Measurements from ENCODE around the gene RTN4RL1. TPM values are rescaled to one million over a fixed set of nuclear protein-coding genes. Genes with fewer than 3 reads are reported as not detected.

Gene RTN4RL1
- total and polyA plus RNA-seq, 9 of the 15 experiments (the other 6 are each of a cell fraction or from before 2014, with no cell fraction given): 0.04 to 0.06 (median 0.04) TPM; not detected in 5

DNA sequence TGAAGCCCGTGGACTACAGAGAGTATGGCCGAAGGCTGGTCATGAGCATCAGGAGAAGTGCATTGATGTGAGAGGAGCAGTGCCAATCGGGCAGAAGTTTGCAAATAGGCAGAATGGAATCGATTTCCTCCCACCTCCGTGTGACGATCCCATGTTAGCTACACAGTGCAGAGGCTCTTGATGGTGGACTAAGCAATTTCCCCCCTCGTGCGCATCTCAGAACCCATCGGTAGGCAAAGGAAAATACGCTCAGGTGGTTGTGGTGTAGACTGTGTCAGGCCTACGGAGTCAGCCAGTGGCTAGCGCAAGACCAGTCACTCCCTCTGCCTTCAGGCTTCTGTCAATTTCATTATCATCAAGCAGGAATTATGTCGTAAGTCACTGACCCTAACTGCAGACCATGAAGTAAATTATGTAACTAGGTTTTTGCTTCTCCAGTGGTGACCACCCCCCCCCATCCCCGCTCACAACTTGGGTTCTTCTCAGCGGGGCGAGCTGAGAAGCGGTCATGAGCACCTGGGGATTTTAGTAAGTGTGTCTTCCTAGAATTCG is 128.0 kb downstream of the RTN4RL1 start:
- no peaks in the 10 kb centered on the region for H4K20me1 ChIP-seq (replicated peaks; ENCODE audit: control insufficient read depth, insufficient read depth, low read length)
- H3K9me3 ChIP-seq (replicated peaks; ENCODE audit: control insufficient read depth, insufficient read depth, low read depth, low read length): no peaks in the 10 kb centered on the region
- H3K9ac ChIP-seq (ENCODE audit: insufficient read depth in 1 of 2, low read depth in 2 of 2, low read length in 2 of 2): no peak overlapping the region
- DNase-seq (ENCODE audit: extremely low read depth in 1 of 4, low spot score in 3 of 4): no peak
- H3K4me2 ChIP-seq (ENCODE audit: insufficient read depth, low read length): no peak overlapping the region
- intact Hi-C loops (cut with micrococcal nuclease) (no loop called here), in situ Hi-C loops (cut with MboI) (no loop called here)
- peaks cover 55% of the 10 kb centered on the region; the same call in 2 of the 3 replicates for H3K36me3 ChIP-seq (ENCODE audit: control insufficient read depth, insufficient read depth, low read length)
- TF ChIP-seq ZNF253 (CRISPR knock-in tag; conservative IDR thresholded peaks at IDR 0.05) (no peak), POLR3G (IDR thresholded peaks at IDR 0.05; ENCODE audit: extremely low read depth, insufficient read length, insufficient replicate concordance) (no peak), BRF2 (IDR thresholded peaks at IDR 0.05; ENCODE audit: borderline replicate concordance, insufficient read depth, insufficient read length) (no peak), ZNF79 (CRISPR knock-in tag; IDR thresholded peaks at IDR 0.05; ENCODE audit: low read depth) (no peak), PML (IDR thresholded peaks at IDR 0.05; ENCODE audit: low read length) (no peak), FOXK2 (conservative IDR thresholded peaks at IDR 0.05 in 1 of 2, IDR thresholded peaks at IDR 0.05 in 1 of 2; ENCODE audit: low read depth in 2 of 2) (no peak), ZNF586 (CRISPR knock-in tag; conservative IDR thresholded peaks at IDR 0.05) (no peak)
- TF ChIP-seq, protein P1, sequence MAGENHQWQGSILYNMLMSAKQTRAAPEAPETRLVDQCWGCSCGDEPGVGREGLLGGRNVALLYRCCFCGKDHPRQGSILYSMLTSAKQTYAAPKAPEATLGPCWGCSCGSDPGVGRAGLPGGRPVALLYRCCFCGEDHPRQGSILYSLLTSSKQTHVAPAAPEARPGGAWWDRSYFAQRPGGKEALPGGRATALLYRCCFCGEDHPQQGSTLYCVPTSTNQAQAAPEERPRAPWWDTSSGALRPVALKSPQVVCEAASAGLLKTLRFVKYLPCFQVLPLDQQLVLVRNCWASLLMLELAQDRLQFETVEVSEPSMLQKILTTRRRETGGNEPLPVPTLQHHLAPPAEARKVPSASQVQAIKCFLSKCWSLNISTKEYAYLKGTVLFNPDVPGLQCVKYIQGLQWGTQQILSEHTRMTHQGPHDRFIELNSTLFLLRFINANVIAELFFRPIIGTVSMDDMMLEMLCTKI (IDR thresholded peaks at IDR 0.05; ENCODE audit: partially characterized antibody): no peak
- TF ChIP-seq, protein P2, sequence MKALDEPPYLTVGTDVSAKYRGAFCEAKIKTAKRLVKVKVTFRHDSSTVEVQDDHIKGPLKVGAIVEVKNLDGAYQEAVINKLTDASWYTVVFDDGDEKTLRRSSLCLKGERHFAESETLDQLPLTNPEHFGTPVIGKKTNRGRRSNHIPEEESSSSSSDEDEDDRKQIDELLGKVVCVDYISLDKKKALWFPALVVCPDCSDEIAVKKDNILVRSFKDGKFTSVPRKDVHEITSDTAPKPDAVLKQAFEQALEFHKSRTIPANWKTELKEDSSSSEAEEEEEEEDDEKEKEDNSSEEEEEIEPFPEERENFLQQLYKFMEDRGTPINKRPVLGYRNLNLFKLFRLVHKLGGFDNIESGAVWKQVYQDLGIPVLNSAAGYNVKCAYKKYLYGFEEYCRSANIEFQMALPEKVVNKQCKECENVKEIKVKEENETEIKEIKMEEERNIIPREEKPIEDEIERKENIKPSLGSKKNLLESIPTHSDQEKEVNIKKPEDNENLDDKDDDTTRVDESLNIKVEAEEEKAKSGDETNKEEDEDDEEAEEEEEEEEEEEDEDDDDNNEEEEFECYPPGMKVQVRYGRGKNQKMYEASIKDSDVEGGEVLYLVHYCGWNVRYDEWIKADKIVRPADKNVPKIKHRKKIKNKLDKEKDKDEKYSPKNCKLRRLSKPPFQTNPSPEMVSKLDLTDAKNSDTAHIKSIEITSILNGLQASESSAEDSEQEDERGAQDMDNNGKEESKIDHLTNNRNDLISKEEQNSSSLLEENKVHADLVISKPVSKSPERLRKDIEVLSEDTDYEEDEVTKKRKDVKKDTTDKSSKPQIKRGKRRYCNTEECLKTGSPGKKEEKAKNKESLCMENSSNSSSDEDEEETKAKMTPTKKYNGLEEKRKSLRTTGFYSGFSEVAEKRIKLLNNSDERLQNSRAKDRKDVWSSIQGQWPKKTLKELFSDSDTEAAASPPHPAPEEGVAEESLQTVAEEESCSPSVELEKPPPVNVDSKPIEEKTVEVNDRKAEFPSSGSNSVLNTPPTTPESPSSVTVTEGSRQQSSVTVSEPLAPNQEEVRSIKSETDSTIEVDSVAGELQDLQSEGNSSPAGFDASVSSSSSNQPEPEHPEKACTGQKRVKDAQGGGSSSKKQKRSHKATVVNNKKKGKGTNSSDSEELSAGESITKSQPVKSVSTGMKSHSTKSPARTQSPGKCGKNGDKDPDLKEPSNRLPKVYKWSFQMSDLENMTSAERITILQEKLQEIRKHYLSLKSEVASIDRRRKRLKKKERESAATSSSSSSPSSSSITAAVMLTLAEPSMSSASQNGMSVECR (CRISPR knock-in tag; IDR thresholded peaks at IDR 0.05): no peak
- H3K9me1 ChIP-seq (ENCODE audit: control insufficient read depth, insufficient read depth, low read length): no peaks in the 10 kb centered on the region
- ATAC-seq: no peak
- ChIA-PET POLR2A (no interaction called here), CTCF (ENCODE audit: low intra/inter-chr PET ratio) (no interaction called here)
- no peaks in the 10 kb centered on the region for H3K27me3 ChIP-seq (ENCODE audit: control insufficient read depth in 2 of 2, insufficient read depth in 2 of 2, low read length in 2 of 2)
- H3K27ac ChIP-seq (ENCODE audit: extremely low read depth, low read depth, low read length): no peak overlapping the region
- 91% methylated on average over 17 of the region's 18 CpGs for WGBS (ENCODE audit: insufficient coverage, low coverage, missing lambda C conversion rate)
- BruUV-seq (replicated peaks): TSS peak; percentile 76
- FAIRE-seq: no peak
- no peaks in the 10 kb centered on the region for H3K4me1 ChIP-seq (replicated peaks in 1 of 2; ENCODE audit: control insufficient read depth in 2 of 2, insufficient read depth in 2 of 2, low read length in 2 of 2)
- no peaks in the 10 kb centered on the region for H3K79me2 ChIP-seq (ENCODE audit: control insufficient read depth, insufficient read depth, low read length)
- H2AFZ ChIP-seq (ENCODE audit: low read depth, low read length): no peak overlapping the region
- H3K4me3 ChIP-seq: no peak overlapping the region
